Loucy (cell line): ENCODE results near the gene FKBP1B.
A peak's percentile ranks its signal among the peaks of the same experiment; 100 is the strongest.

Experiments
- H2AFZ ChIP-seq: fragments of 200-600 bp; sonication (generic); 2 replicates; pipeline ENCODE4 v1.6.0; 2016; ENCODE audit warnings: antibody characterized with exemption, mild to moderate bottlenecking, low read length, moderate library complexity
- H3F3A ChIP-seq: fragments of 200-600 bp; 2 replicates; pipeline ENCODE4 v1.6.0; 2016; ENCODE audit warnings: antibody characterized with exemption, low read depth, mild to moderate bottlenecking
- H3K27me3 ChIP-seq: fragments of 200-600 bp; sonication (generic); 2 replicates; pipeline ENCODE4 v1.6.1; 2014; ENCODE audit warnings: low read length, mild to moderate bottlenecking; ENCODE audit not compliant: insufficient read depth, poor library complexity, severe bottlenecking
- H3K36me3 ChIP-seq: fragments of 200-600 bp; sonication (generic); 2 replicates; pipeline ENCODE4 v1.6.1; 2016; ENCODE audit warnings: low read length; ENCODE audit not compliant: insufficient read depth
- H3K4me1 ChIP-seq: fragments of 200-600 bp; sonication (generic); 2 replicates; pipeline ENCODE4 v1.5.1; 2014; ENCODE audit warnings: low read length, mild to moderate bottlenecking; ENCODE audit not compliant: insufficient read depth, poor library complexity, severe bottlenecking
- H3K4me2 ChIP-seq: fragments of 200-600 bp; sonication (generic); 2 replicates; pipeline ENCODE4 v1.6.0; 2014; ENCODE audit warnings: antibody characterized with exemption, low read length, low read depth, mild to moderate bottlenecking; ENCODE audit not compliant: poor library complexity, severe bottlenecking
- H3K4me3 ChIP-seq: fragments of 200-600 bp; sonication (generic); 2 replicates; pipeline ENCODE4 v1.5.1; 2014; ENCODE audit warnings: low read length, mild to moderate bottlenecking, mixed read lengths; ENCODE audit not compliant: poor library complexity, severe bottlenecking
- H3K79me2 ChIP-seq: fragments of 200-600 bp; sonication (generic); 2 replicates; pipeline ENCODE4 v1.6.1; 2014; ENCODE audit warnings: low read length; ENCODE audit not compliant: insufficient read depth
- H3K9ac ChIP-seq: fragments of 200-600 bp; sonication (generic); 2 replicates; pipeline ENCODE4 v1.6.0; 2014; ENCODE audit warnings: mild to moderate bottlenecking, low read depth, low read length, moderate library complexity; ENCODE audit not compliant: poor library complexity, severe bottlenecking
- H3K9me2 ChIP-seq: fragments of 200-600 bp; sonication (generic); replicated peaks from 2 replicates; pipeline ENCODE4 v1.6.1; 2016; ENCODE audit warnings: low read depth, low read length, mixed read lengths
- H3K9me3 ChIP-seq: fragments of 200-600 bp; sonication (generic); 2 replicates; pipeline ENCODE4 v1.6.1; 2014; ENCODE audit warnings: mild to moderate bottlenecking, antibody characterized with exemption, low read length, low read depth; ENCODE audit not compliant: insufficient read depth
- H4K20me1 ChIP-seq: fragments of 200-600 bp; sonication (generic); 2 replicates; pipeline ENCODE4 v1.6.0; 2014; ENCODE audit warnings: antibody characterized with exemption, low read length, mild to moderate bottlenecking; ENCODE audit not compliant: insufficient read depth, poor library complexity, severe bottlenecking
- EZH2phosphoT487 ChIP-seq: fragments of 200-600 bp; IDR thresholded peaks from 2 replicates; pipeline ENCODE4 v1.6.1; 2018; ENCODE audit warnings: antibody characterized with exemption, mild to moderate bottlenecking, moderate library complexity, borderline replicate concordance
- TF ChIP-seq, protein P1 (sequence below): fragments of 200-600 bp; sonication (generic); conservative IDR thresholded peaks from 2 replicates; pipeline ENCODE4 v1.5.1; 2014; ENCODE audit warnings: mild to moderate bottlenecking, antibody characterized with exemption, low read length

FKBP1B gene

DNA sequence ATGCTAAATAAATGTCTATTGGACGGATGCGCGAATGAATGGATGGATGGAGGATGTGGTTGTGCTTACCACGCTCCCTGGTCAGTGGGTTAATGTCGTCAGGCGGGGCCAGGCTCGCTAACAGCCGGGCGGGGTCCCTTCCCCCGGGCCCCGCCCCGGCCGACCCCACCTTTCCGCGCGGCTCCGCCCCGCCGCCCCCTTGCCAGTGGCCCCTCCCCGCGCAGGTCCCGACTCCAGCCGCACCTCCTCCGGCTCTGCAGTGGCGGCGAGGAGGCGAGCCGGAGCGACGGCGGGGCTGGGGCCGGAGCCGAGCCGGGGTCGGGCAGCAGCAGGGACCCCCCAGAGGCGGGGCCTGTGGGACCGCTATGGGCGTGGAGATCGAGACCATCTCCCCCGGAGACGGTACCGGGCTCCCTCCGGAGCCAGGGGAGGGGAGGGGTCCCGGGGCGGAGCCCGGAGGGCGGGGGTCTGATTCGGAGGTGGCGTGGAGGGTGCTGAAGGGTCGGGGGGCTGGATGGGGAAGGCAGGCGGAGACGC is at the start of gene FKBP1B:
TSS of gene FKBP1B (plus strand) at position 257 of the 537 bp plus-strand sequence. CDS start at position 366, 109 bp downstream.
- no peaks in the 10 kb centered on the region for H3K36me3 ChIP-seq

DNA sequence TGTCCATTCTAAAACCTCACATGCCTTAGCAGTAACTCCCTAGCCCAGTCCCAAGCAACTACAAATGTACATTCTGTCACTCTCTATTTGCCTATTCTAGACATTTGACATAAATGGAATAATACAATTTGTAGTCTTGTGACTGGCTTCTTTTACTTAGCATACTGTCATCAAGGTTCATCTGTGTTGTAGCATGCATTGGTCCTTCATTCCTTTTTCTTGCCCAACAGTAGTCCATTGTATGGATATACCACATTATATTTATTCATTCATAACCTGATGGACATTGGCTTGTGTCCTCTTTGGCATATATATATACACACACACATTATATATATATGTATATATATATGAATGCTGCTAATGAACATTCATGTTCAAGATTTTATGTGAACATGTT is 41.8 kb upstream of the FKBP1B start:
- no peak overlapping the region for H3K4me2 ChIP-seq
- H3K36me3 ChIP-seq = no peaks in the 10 kb centered on the region
- no peaks in the 10 kb centered on the region for H3K9me2 ChIP-seq
- peaks cover 8% of the 10 kb centered on the region for H3K4me1 ChIP-seq
- no peaks in the 10 kb centered on the region for H3K79me2 ChIP-seq
- no peaks in the 10 kb centered on the region for H3K9me3 ChIP-seq
- H3K9ac ChIP-seq = no peak overlapping the region
- no peaks in the 10 kb centered on the region for H3K27me3 ChIP-seq
- TF ChIP-seq, protein P1, sequence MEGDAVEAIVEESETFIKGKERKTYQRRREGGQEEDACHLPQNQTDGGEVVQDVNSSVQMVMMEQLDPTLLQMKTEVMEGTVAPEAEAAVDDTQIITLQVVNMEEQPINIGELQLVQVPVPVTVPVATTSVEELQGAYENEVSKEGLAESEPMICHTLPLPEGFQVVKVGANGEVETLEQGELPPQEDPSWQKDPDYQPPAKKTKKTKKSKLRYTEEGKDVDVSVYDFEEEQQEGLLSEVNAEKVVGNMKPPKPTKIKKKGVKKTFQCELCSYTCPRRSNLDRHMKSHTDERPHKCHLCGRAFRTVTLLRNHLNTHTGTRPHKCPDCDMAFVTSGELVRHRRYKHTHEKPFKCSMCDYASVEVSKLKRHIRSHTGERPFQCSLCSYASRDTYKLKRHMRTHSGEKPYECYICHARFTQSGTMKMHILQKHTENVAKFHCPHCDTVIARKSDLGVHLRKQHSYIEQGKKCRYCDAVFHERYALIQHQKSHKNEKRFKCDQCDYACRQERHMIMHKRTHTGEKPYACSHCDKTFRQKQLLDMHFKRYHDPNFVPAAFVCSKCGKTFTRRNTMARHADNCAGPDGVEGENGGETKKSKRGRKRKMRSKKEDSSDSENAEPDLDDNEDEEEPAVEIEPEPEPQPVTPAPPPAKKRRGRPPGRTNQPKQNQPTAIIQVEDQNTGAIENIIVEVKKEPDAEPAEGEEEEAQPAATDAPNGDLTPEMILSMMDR = no peak
- no peak for TF ChIP-seq EZH2phosphoT487
- no peaks in the 10 kb centered on the region for H4K20me1 ChIP-seq
- no peak overlapping the region for H2AFZ ChIP-seq
- no peaks in the 10 kb centered on the region for H3F3A ChIP-seq
- no peak overlapping the region for H3K4me3 ChIP-seq

More for the DNA sequence above, at the start of gene FKBP1B:
- Histone ChIP-seq H3K9me2 (no peaks in the 10 kb centered on the region), H2AFZ (peak within 1 kb of the TSS; percentile 65), H3K9ac (no peak within 1 kb of the TSS), H3K4me2 (peak within 1 kb of the TSS; percentile 66), H3F3A (no peaks in the 10 kb centered on the region), H3K27me3 (no peaks in the 10 kb centered on the region), H3K79me2 (peaks cover 19% of the 10 kb centered on the region), H3K4me1 (peaks cover 21% of the 10 kb centered on the region), H3K4me3 (peak within 1 kb of the TSS; percentile 70), H3K9me3 (no peaks in the 10 kb centered on the region), H4K20me1 (no peaks in the 10 kb centered on the region)
- TF ChIP-seq, protein P1 = no peak
- TF ChIP-seq EZH2phosphoT487 = no peak

DNA sequence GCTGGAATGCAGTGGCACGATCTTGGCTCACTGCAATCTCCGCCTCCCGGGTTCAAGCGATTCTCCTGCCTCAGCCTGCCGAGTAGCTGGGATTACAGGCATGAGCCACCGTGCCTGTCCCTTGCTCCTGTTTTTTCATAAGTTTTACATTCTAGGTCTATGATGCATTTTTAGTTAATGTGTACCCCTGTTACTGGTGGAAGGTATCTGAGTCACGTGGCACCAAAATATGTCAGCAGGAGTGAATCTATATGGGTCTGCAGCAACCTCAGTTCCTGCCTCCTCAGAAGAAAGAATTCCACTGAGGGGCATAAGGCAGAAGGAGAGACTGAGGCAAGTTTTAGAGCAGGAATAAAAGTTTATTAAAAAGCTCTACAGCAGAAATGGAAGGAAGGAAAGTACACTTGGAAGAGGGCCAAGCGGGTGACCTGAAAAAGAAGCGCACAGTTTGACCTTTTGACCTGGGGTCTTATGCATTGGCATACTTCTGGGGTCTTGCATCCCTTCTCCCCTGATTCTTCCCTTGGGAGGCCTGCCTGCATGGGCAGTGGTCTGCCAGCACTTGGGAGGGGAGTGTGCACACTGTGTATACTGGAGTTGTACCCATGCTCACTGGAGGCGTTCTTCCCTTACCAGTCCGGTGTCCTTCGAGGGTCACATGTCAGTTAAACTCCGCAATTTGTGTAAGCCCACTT is 40.7 kb upstream of the FKBP1B start:
- H3K79me2 ChIP-seq = no peaks in the 10 kb centered on the region
- no peaks in the 10 kb centered on the region for H3K9me3 ChIP-seq
- no peak overlapping the region for H3K9ac ChIP-seq
- peaks cover 8% of the 10 kb centered on the region for H3K4me1 ChIP-seq
- H3F3A ChIP-seq = no peaks in the 10 kb centered on the region
- no peak overlapping the region for H3K4me2 ChIP-seq
- no peaks in the 10 kb centered on the region for H3K9me2 ChIP-seq
- no peaks in the 10 kb centered on the region for H3K36me3 ChIP-seq
- H2AFZ ChIP-seq = no peak overlapping the region
- no peaks in the 10 kb centered on the region for H3K27me3 ChIP-seq
- no peak overlapping the region for H3K4me3 ChIP-seq
- TF ChIP-seq EZH2phosphoT487 = no peak
- TF ChIP-seq, protein P1 = no peak
- H4K20me1 ChIP-seq = no peaks in the 10 kb centered on the region
